Measurements from ENCODE around the gene IL12RB2. TPM values are rescaled to one million over a fixed set of nuclear protein-coding genes. Genes with fewer than 3 reads are reported as not detected.
"Not testable (repeated sequence)": the region's sequence is repeated elsewhere in the genome, so short reads cannot be mapped to it uniquely, and the experiment has no call there.

IL12RB2 gene
- total and polyA plus RNA-seq, 2 experiments from 2014 or later = 0.12 TPM; not detected in 1

- no peaks in the 10 kb centered on the region for H3K27me3 ChIP-seq
- no peak for TF ChIP-seq CTCF (IDR thresholded peaks at IDR 0.05; ENCODE audit: low read depth, low read length)
Measured at GRCh38 chr1:67439277-67440029, 131.8 kb downstream of the IL12RB2 start.

GRCh38 chr1:67440339-67440738 lies 132.7 kb downstream of the IL12RB2 start:
- Histone ChIP-seq H3K9me3 (ENCODE audit: low read depth) (no peaks in the 10 kb centered on the region), H3K36me3 (no peaks in the 10 kb centered on the region), H3K4me3 (no peak overlapping the region), H3K27ac (no peak overlapping the region), H3K4me1 (ENCODE audit: low read depth) (peaks cover 34% of the 10 kb centered on the region), H3K27me3 (no peaks in the 10 kb centered on the region)
- no peak for DNase-seq (ENCODE audit: low read depth in 1 of 2, low spot score in 1 of 2)
- TF ChIP-seq CTCF (IDR thresholded peaks at IDR 0.05; ENCODE audit: low read depth, low read length) = no peak

More at GRCh38 chr1:67439277-67440029, 131.8 kb downstream of the IL12RB2 start:
- no peak overlapping the region for H3K27ac ChIP-seq
- peak in 1 of 2 donors; percentile 11 for DNase-seq (ENCODE audit: low read depth in 1 of 2, low spot score in 1 of 2)
- H3K9me3 ChIP-seq (ENCODE audit: low read depth) = no peaks in the 10 kb centered on the region
- H3K4me1 ChIP-seq (ENCODE audit: low read depth) = peaks cover 34% of the 10 kb centered on the region
- H3K36me3 ChIP-seq = no peaks in the 10 kb centered on the region
- H3K4me3 ChIP-seq = no peak overlapping the region

- no peaks in the 10 kb centered on the region for H3K27me3 ChIP-seq
- H3K36me3 ChIP-seq = no peaks in the 10 kb centered on the region
- H3K4me3 ChIP-seq = no peak overlapping the region
- H3K4me1 ChIP-seq (ENCODE audit: low read depth) = peaks cover 34% of the 10 kb centered on the region
- no peaks in the 10 kb centered on the region for H3K9me3 ChIP-seq (ENCODE audit: low read depth)
- peak overlapping the region; percentile 13 for H3K27ac ChIP-seq
- TF ChIP-seq CTCF (IDR thresholded peaks at IDR 0.05; ENCODE audit: low read depth, low read length) = no peak
- peak; percentile 70 to 74 for DNase-seq (ENCODE audit: low read depth in 1 of 2, low spot score in 1 of 2)
Measured at GRCh38 chr1:67441183-67441582, 133.5 kb downstream of the IL12RB2 start.

GRCh38 chr1:67441739-67442281 lies 134.1 kb downstream of the IL12RB2 start:
- no peaks in the 10 kb centered on the region for H3K27me3 ChIP-seq
- no peak overlapping the region for H3K4me3 ChIP-seq
- no peak for DNase-seq (ENCODE audit: low read depth in 1 of 2, low spot score in 1 of 2)
- H3K27ac ChIP-seq = peak overlapping the region; percentile 13
- TF ChIP-seq CTCF (IDR thresholded peaks at IDR 0.05; ENCODE audit: low read depth, low read length) = no peak
- H3K4me1 ChIP-seq (ENCODE audit: low read depth) = peaks cover 34% of the 10 kb centered on the region
- H3K36me3 ChIP-seq = no peaks in the 10 kb centered on the region
- no peaks in the 10 kb centered on the region for H3K9me3 ChIP-seq (ENCODE audit: low read depth)

- not testable (repeated sequence) for H3K36me3 ChIP-seq; H3K4me3 ChIP-seq; H3K9me3 ChIP-seq (ENCODE audit: low read depth); H3K27ac ChIP-seq; H3K4me1 ChIP-seq (ENCODE audit: low read depth); H3K27me3 ChIP-seq; DNase-seq (ENCODE audit: low read depth in 1 of 2, low spot score in 1 of 2)
Measured at GRCh38 chr1:67446014-67446413, 138.3 kb downstream of the IL12RB2 start.

Other genes with a start within 250 kb of the IL12RB2 start
- gene C1orf141, start 172.9 kb upstream of the IL12RB2 start, total RNA-seq = not detected in 2 replicates
- not detected in 2 replicates for gene C1orf141, start 172.9 kb upstream of the IL12RB2 start, polyA plus RNA-seq
- gene IL23R, start 141.4 kb upstream of the IL12RB2 start, total RNA-seq = not detected in 2 replicates
- not detected in 2 replicates for gene IL23R, start 141.4 kb upstream of the IL12RB2 start, polyA plus RNA-seq
- 255 and 433 TPM in 2 replicates for gene SERBP1, start 122.5 kb downstream of the IL12RB2 start, total RNA-seq
- 136 and 202 TPM in 2 replicates for gene SERBP1, start 122.5 kb downstream of the IL12RB2 start, polyA plus RNA-seq